Measurements from ENCODE around the gene PSEN1.

DNA sequence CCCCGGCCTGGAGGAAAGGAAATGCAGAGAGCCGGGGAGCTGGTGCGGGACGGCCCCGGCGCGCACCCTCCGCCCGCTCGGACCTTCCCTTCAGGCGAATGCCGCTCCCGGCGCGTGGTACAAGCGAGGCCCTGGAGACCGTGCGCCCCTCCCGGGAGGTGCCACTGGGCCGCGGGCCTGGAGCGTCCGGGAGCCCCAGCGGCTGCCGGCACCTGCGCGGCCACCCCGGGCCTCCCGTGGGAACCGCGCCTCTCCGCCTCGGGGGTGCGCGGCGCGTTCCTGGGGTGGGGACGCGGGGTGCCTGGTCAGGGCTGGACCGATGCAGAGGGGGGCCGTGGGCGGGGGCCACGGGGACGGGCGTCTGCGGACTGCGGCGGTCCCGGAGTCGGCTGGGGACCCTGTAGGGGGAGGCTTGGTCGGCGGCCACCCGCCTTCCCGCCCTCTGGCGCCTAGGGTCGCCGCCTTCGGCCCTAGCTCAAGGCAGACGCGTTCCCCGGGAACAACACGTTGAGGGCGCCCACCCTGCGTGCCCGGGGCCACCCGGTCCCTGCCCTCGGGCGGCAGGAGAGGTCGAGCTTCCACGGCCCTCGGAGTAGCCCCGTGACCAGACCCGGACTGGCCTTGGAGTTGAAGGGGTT, 101.6 kb downstream of the PSEN1 start:
- TF ChIP-seq, protein P1, sequence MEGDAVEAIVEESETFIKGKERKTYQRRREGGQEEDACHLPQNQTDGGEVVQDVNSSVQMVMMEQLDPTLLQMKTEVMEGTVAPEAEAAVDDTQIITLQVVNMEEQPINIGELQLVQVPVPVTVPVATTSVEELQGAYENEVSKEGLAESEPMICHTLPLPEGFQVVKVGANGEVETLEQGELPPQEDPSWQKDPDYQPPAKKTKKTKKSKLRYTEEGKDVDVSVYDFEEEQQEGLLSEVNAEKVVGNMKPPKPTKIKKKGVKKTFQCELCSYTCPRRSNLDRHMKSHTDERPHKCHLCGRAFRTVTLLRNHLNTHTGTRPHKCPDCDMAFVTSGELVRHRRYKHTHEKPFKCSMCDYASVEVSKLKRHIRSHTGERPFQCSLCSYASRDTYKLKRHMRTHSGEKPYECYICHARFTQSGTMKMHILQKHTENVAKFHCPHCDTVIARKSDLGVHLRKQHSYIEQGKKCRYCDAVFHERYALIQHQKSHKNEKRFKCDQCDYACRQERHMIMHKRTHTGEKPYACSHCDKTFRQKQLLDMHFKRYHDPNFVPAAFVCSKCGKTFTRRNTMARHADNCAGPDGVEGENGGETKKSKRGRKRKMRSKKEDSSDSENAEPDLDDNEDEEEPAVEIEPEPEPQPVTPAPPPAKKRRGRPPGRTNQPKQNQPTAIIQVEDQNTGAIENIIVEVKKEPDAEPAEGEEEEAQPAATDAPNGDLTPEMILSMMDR (IDR thresholded peaks at IDR 0.05 in 8 of 11, conservative IDR thresholded peaks at IDR 0.05 in 3 of 11), result no peak
- TF ChIP-seq POLR2AphosphoS5 (IDR thresholded peaks at IDR 0.05), result peak in 1 of 3 donors; percentile 19
